Sigmoid colon (tissue), 7 donors: ENCODE data around the gene KIF3C. TPM values are rescaled to one million over a fixed set of nuclear protein-coding genes. Genes with fewer than 3 reads are reported as not detected.
A peak's percentile ranks its signal among the peaks of the same experiment; 100 is the strongest.
"Not testable (repeated sequence)": the region's sequence is repeated elsewhere in the genome, so short reads cannot be mapped to it uniquely, and the experiment has no call there.

Experiments used
- DNase-seq: peaks from one replicate; pipeline ENCODE4 v3.0.0-alpha.2; 2019
- H3K27ac ChIP-seq, 4 donors: fragments of 200-600 bp; sonication (generic); one replicate each; pipeline ENCODE4 v1.5.1; 2016 to 2019; ENCODE audit warnings: mild to moderate bottlenecking in 1 of 4
- H3K27me3 ChIP-seq, 3 donors: fragments of 200-600 bp; sonication (generic); one replicate each; pipeline ENCODE4 v1.5.1; 2019; ENCODE audit warnings: mild to moderate bottlenecking in 1 of 3
- H3K36me3 ChIP-seq, 4 donors: fragments of 200-600 bp; sonication (generic); one replicate each; pipeline ENCODE4 v1.5.1; 2016 to 2019
- H3K4me1 ChIP-seq, 4 donors: fragments of 200-600 bp; sonication (generic); one replicate each; pipeline ENCODE4 v1.5.1; 2017 to 2019
- H3K4me3 ChIP-seq, 4 donors: fragments of 200-600 bp; sonication (generic); one replicate each; pipeline ENCODE4 v1.5.1; 2017 to 2019; ENCODE audit warnings: mild to moderate bottlenecking in 2 of 4, moderate library complexity in 1 of 4
- H3K9me3 ChIP-seq, 4 donors: fragments of 200-600 bp in 3 of 4; sonication (generic) in 3 of 4; one replicate each; pipeline versions ENCODE4 v1.5.1 to v1.6.1; 2013 to 2019
- EP300 ChIP-seq, 4 donors: sonication (generic); formaldehyde crosslinking; IDR thresholded peaks; one replicate each; pipeline ENCODE4 v1.6.1; 2017; ENCODE audit warnings: antibody characterized with exemption in 4 of 4
- POLR2A ChIP-seq, 2 donors: fragments of 450-650 bp; IDR thresholded peaks; one replicate each; pipeline ENCODE4 v1.6.1; 2016; ENCODE audit warnings: antibody characterized with exemption in 2 of 2, mild to moderate bottlenecking in 2 of 2, moderate library complexity in 2 of 2
- POLR2AphosphoS5 ChIP-seq, 4 donors: sonication (generic); formaldehyde crosslinking; IDR thresholded peaks; one replicate each; pipeline ENCODE4 v1.6.1; 2017; ENCODE audit warnings: antibody characterized with exemption in 4 of 4
- WGBS, 2 donors: extraction: QIAGEN DNeasy Blood & Tissue Kit; methylation state at CpG; one replicate each; pipeline ENCODE4 v1.1.7; 2013; 5-methylcytosine and 5-hydroxymethylcytosine counted together
- intact Hi-C: fragments of 100-400 bp; cut with DNase I; formaldehyde crosslinking; loops from one replicate; pipeline ENCODE4 v1.15.1; 2023
- polyA plus RNA-seq, 3 donors: library from polyadenylated mRNA; stranded (reverse); fragments of 200-250 nt; gene quantifications; one replicate each; pipeline ENCODE4 v1.2.3, GENCODE V29; 2013
- total RNA-seq, 4 donors: library from RNA; depleted of rRNA; stranded (reverse); fragments of >200 nt; gene quantifications; one replicate each; pipeline ENCODE4 v1.1.0, GENCODE V29; 2016
- TF ChIP-seq, protein P1 (sequence below), 4 experiments: fragments of 450-650 bp in 3 of 4; fragments of 200-600 bp in 1 of 4; IDR thresholded peaks; one replicate each; pipeline ENCODE4 v1.5.1; 2016 to 2019; ENCODE audit warnings: antibody characterized with exemption in 4 of 4, mild to moderate bottlenecking in 3 of 4, moderate library complexity in 2 of 4
- donor health status: healthy with polysubstance abuse.
- donor health status: Bipolar disorder and iron deficiency.
- donor health status: healthy.

The KIF3C gene
- total RNA-seq (10 to 100 TPM in 1 of 4 donors, 1 to 10 TPM in 3; 5.7 to 12.5 (median 8.1) TPM), polyA plus RNA-seq (1 to 10 TPM in 2 of 3 donors, under 1 TPM in 1; 0.69 to 3.4 (median 1.8) TPM)

DNA sequence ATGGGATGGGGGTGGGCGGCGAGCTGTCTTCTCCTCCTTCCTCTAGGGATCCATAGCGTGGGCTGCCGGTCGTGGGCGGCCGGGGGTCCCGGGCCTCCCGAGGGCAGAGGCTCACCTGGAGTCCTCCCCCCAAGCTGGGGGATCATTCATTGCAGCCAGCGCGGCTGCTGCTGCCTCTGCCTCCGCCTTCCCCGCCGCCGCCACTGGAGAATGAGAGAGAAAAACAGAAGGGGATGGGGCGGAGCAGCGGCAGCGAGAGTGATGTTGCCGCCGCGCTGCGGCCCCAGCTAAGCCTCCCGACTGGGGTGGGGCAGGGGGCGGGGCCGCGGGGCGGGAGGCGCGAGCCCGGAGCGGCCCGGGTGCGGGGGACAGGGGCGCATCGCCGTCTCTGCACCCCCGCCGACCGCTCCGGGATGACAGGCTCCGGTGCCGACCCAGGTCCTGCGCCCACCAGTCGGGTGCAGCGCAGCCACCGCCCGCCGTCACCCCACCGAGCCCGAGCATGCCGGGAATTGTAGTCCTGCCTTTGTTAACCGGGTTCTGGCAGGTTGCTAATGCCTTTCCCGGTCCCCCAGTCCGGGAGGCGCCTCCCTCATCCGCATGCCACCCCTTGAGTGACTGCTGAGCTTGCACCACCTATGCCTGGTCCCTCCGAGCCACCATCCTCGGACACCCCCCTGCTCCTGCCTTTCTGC, at the start of gene KIF3C:
TSS of gene KIF3C (minus strand) at position 225 of the 695 bp plus-strand sequence. CDS start 580 bp downstream, outside the sequence.
- TF ChIP-seq, protein P1, sequence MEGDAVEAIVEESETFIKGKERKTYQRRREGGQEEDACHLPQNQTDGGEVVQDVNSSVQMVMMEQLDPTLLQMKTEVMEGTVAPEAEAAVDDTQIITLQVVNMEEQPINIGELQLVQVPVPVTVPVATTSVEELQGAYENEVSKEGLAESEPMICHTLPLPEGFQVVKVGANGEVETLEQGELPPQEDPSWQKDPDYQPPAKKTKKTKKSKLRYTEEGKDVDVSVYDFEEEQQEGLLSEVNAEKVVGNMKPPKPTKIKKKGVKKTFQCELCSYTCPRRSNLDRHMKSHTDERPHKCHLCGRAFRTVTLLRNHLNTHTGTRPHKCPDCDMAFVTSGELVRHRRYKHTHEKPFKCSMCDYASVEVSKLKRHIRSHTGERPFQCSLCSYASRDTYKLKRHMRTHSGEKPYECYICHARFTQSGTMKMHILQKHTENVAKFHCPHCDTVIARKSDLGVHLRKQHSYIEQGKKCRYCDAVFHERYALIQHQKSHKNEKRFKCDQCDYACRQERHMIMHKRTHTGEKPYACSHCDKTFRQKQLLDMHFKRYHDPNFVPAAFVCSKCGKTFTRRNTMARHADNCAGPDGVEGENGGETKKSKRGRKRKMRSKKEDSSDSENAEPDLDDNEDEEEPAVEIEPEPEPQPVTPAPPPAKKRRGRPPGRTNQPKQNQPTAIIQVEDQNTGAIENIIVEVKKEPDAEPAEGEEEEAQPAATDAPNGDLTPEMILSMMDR (IDR thresholded peaks at IDR 0.05) = no peak
- peak in 3 of 4 donors; percentile 8 to 38 (median 34) for TF ChIP-seq POLR2AphosphoS5 (IDR thresholded peaks at IDR 0.05)
- intact Hi-C loops = loop anchor here (2.0 to 5.0 kb wide), 3 partner anchors 50 to 162 kb away; partner anchors contain the start of genes ASXL2 and RAB10
- DNase-seq = peak; percentile 86
- 1% methylated on average over 58 of the region's 58 CpGs for WGBS, 2 donors
- no peaks in the 10 kb centered on the region for H3K9me3 ChIP-seq
- peak within 1 kb of the TSS; percentile 68 to 82 (median 74) for H3K27ac ChIP-seq
- no peaks in the 10 kb centered on the region for H3K36me3 ChIP-seq
- H3K4me3 ChIP-seq = peak within 1 kb of the TSS; percentile 68 to 95 (median 78)
- no peaks in the 10 kb centered on the region for H3K27me3 ChIP-seq
- H3K4me1 ChIP-seq = peaks cover 0 to 54% (median 41%) of the 10 kb centered on the region in 4 donors

DNA sequence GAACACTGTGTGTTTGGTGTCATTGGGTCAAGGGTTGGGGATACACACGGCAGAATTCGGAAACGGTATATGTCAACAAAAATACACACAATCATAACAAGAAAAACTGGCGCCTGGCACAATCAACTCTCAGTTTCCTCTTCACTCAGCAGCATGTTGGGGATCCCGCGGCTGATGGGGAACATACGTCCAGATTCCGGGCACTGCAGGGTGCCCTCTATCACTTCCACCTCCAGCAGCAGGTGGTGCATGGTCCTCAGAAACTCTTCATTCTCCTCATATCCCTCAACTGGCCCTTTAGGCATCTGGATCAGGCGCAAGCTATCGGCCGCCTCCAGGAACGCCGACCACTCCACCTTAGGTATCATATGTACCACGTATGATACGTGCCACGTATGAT, 45.8 kb upstream of the KIF3C start:
- H3K27ac ChIP-seq, H3K36me3 ChIP-seq, H3K9me3 ChIP-seq, intact Hi-C loops, H3K27me3 ChIP-seq, H3K4me3 ChIP-seq, H3K4me1 ChIP-seq, DNase-seq: not testable (repeated sequence)
- WGBS, 2 donors = 95 to 96% methylated on average over 16 of the region's 16 CpGs

DNA sequence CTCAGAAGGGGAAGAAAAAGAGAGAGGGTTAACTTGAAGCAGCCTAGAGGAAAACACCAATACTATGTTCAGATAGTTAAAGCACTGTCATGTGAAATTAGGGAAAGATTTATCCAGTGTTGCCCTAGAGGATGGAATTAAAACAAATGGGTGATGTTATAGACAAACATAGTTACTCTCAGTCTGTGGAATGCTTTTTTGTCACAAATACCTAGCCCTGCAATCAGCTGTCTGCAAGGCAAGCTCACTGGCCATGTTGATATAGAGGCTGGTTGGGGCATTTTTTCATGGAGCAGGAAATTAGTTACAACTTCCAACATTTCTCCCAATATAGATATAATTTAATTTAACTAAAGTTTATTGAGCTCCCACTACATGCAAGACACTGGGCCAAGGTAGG, 43.2 kb upstream of the KIF3C start:
- no peaks in the 10 kb centered on the region for H3K27me3 ChIP-seq
- no peak overlapping the region for H3K27ac ChIP-seq
- TF ChIP-seq POLR2AphosphoS5 (IDR thresholded peaks at IDR 0.05) = no peak
- TF ChIP-seq EP300 (IDR thresholded peaks at IDR 0.05) = no peak
- TF ChIP-seq, protein P1 (IDR thresholded peaks at IDR 0.05) = no peak
- no peak for TF ChIP-seq POLR2A (IDR thresholded peaks at IDR 0.05)
- no peak for DNase-seq
- no peaks in the 10 kb centered on the region for H3K36me3 ChIP-seq
- no peak overlapping the region for H3K4me3 ChIP-seq
- no peaks in the 10 kb centered on the region for H3K4me1 ChIP-seq
- no peaks in the 10 kb centered on the region for H3K9me3 ChIP-seq
- intact Hi-C loops = no loop called here

DNA sequence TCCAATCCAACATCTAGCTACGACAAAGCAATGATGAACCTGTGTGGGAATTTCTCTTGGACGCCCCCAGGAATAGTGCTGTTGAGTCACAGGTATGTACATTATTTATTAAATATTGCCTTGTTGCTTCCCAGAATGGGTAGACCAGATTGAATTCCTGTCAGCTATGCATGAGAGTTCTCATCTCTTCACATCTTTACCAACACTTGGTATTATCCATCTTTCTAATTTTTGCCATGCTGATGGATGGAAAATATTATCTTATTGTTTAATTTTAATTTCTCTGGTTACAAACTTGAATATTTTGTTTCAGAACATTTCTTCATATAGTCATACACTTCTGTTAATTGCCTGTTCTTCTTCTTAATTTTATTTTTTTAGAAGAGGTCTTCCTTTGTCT, 42.0 kb upstream of the KIF3C start:
- H3K27ac ChIP-seq = no peak overlapping the region
- WGBS, 2 donors = 96 to 98% methylated on average over 2 of the region's 2 CpGs
- no peaks in the 10 kb centered on the region for H3K4me1 ChIP-seq
- DNase-seq = no peak
- H3K4me3 ChIP-seq = no peak overlapping the region
- H3K9me3 ChIP-seq = no peaks in the 10 kb centered on the region
- no peak for TF ChIP-seq POLR2AphosphoS5 (IDR thresholded peaks at IDR 0.05)
- intact Hi-C loops = no loop called here
- no peaks in the 10 kb centered on the region for H3K36me3 ChIP-seq
- H3K27me3 ChIP-seq = no peaks in the 10 kb centered on the region

DNA sequence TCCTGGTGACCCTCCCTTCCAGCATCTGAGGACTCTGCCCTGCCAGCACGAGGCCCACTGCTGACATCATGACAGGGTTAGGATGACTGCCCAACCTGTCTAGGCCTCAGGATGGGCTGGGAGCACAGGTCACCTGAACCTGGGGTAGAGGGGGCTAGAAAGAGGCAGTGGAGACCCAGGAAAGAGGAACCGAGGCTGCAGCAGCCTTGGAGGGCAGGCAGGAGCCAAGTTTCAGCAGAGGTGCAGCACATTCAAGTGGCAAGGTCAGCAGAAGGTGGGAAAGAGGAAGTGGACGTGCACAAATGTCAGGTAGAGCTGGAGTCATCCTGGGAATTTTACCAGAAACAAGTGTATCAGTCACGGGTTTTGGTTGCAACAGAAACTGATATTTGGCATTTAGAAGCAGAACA, 37.9 kb upstream of the KIF3C start:
- Histone ChIP-seq H3K9me3 (no peaks in the 10 kb centered on the region), H3K27me3 (no peaks in the 10 kb centered on the region), H3K27ac (no peak overlapping the region), H3K4me1 (peaks cover 0 to 13% (median 12%) of the 10 kb centered on the region in 4 donors), H3K36me3 (no peaks in the 10 kb centered on the region), H3K4me3 (no peak overlapping the region)
- intact Hi-C loops = no loop called here
- WGBS, 2 donors = 53 to 73% methylated on average over 4 of the region's 4 CpGs
- no peak for TF ChIP-seq EP300 (IDR thresholded peaks at IDR 0.05)
- TF ChIP-seq POLR2AphosphoS5 (IDR thresholded peaks at IDR 0.05) = no peak
- TF ChIP-seq, protein P1 (IDR thresholded peaks at IDR 0.05) = no peak
- TF ChIP-seq POLR2A (IDR thresholded peaks at IDR 0.05) = no peak
- DNase-seq = peak; percentile 38
